Activated CD8-positive, alpha-beta memory T cell treated with anti-CD3 and anti-CD28 coated beads, Interleukin-2, amount 10 ng/mL, durations not matched to agents 7 days and 5 days (primary cell): ENCODE results near the gene AFAP1L1. TPM values are rescaled to one million over a fixed set of nuclear protein-coding genes. Genes with fewer than 3 reads are reported as not detected.

Source experiments
- ATAC-seq: fragments of 150-1000 bp; cut with Tn5 transposase; one replicate; pipeline ENCODE4 v1.10.0; 2021; ENCODE audit warnings: moderate library complexity
- CTCF ChIA-PET: fragments of 350-600 bp; sonication (Branson Sonifier 250); formaldehyde crosslinking; loops from one replicate; lab custom pipeline; 2021; ENCODE audit warnings: antibody characterized with exemption; lab: Charles Lee
- DNase-seq: peaks from one replicate; pipeline ENCODE4 v3.0.0-alpha.2; 2020
- H3K27ac Mint-ChIP-seq: one replicate; pipeline ENCODE4 v1.8.0; 2021; ENCODE audit warnings: mild to moderate bottlenecking, mixed read lengths
- H3K27me3 Mint-ChIP-seq: one replicate; pipeline ENCODE4 v1.8.0; 2021; ENCODE audit warnings: mixed read lengths
- H3K36me3 Mint-ChIP-seq: one replicate; pipeline ENCODE4 v1.8.0; 2021; ENCODE audit warnings: mild to moderate bottlenecking, mixed read lengths
- H3K4me1 Mint-ChIP-seq: one replicate; pipeline ENCODE4 v1.8.0; 2021; ENCODE audit warnings: mixed read lengths
- H3K4me3 Mint-ChIP-seq: one replicate; pipeline ENCODE4 v1.8.0; 2021; ENCODE audit warnings: mild to moderate bottlenecking, moderate library complexity, mixed read lengths
- H3K9me3 Mint-ChIP-seq: one replicate; pipeline ENCODE4 v1.8.0; 2022; ENCODE audit warnings: low read depth, mixed read lengths
- total RNA-seq, 2 experiments: library from RNA; stranded (reverse); gene quantifications; one replicate each; pipeline ENCODE4 v1.2.3, GENCODE V29; 2021

AFAP1L1 gene
- total RNA-seq, 2 experiments from 2014 or later = not detected

GRCh38 chr5:149299451-149300054 lies 27.9 kb downstream of the AFAP1L1 start:
- peaks cover 26% of the 10 kb centered on the region for H3K27me3 Mint-ChIP-seq
- CTCF ChIA-PET = interaction anchor here (1.3 kb wide), 1 partner anchor 16 kb away, joined by 4 read pairs; no protein-coding TSS in a partner anchor
- no peak overlapping the region for H3K4me3 Mint-ChIP-seq
- no peak overlapping the region for H3K27ac Mint-ChIP-seq
- DNase-seq = no peak
- H3K36me3 Mint-ChIP-seq = no peaks in the 10 kb centered on the region
- ATAC-seq = no peak
- no peaks in the 10 kb centered on the region for H3K9me3 Mint-ChIP-seq
- no peaks in the 10 kb centered on the region for H3K4me1 Mint-ChIP-seq

GRCh38 chr5:149300441-149300840 lies 28.8 kb downstream of the AFAP1L1 start:
- Mint-ChIP-seq H3K4me3 (no peak overlapping the region), H3K9me3 (no peaks in the 10 kb centered on the region), H3K27ac (no peak overlapping the region), H3K27me3 (peaks cover 17% of the 10 kb centered on the region), H3K36me3 (no peaks in the 10 kb centered on the region), H3K4me1 (no peaks in the 10 kb centered on the region)
- DNase-seq = no peak
- no peak for ATAC-seq
- CTCF ChIA-PET = no interaction called here

- no peaks in the 10 kb centered on the region for H3K36me3 Mint-ChIP-seq
- no peak overlapping the region for H3K4me3 Mint-ChIP-seq
- DNase-seq (no peak), ATAC-seq (no peak)
- CTCF ChIA-PET = no interaction called here
- no peaks in the 10 kb centered on the region for H3K4me1 Mint-ChIP-seq
- no peaks in the 10 kb centered on the region for H3K9me3 Mint-ChIP-seq
- H3K27me3 Mint-ChIP-seq = peaks cover 15% of the 10 kb centered on the region
- no peak overlapping the region for H3K27ac Mint-ChIP-seq
Observed at GRCh38 chr5:149301049-149301743, 29.5 kb downstream of the AFAP1L1 start.

GRCh38 chr5:149301744-149302380 lies 30.2 kb downstream of the AFAP1L1 start:
- Mint-ChIP-seq H3K27me3 (peaks cover 9% of the 10 kb centered on the region), H3K36me3 (no peaks in the 10 kb centered on the region), H3K27ac (no peak overlapping the region), H3K4me1 (no peaks in the 10 kb centered on the region), H3K4me3 (no peak overlapping the region), H3K9me3 (no peaks in the 10 kb centered on the region)
- DNase-seq (no peak), ATAC-seq (no peak)
- CTCF ChIA-PET = no interaction called here

- peaks cover 9% of the 10 kb centered on the region for H3K27me3 Mint-ChIP-seq
- H3K27ac Mint-ChIP-seq = no peak overlapping the region
- H3K36me3 Mint-ChIP-seq = no peaks in the 10 kb centered on the region
- no peaks in the 10 kb centered on the region for H3K9me3 Mint-ChIP-seq
- no peak for DNase-seq
- CTCF ChIA-PET = no interaction called here
- no peak for ATAC-seq
- no peak overlapping the region for H3K4me3 Mint-ChIP-seq
- no peaks in the 10 kb centered on the region for H3K4me1 Mint-ChIP-seq
Observed at GRCh38 chr5:149302641-149303040, 31.0 kb downstream of the AFAP1L1 start.

GRCh38 chr5:149303210-149303609 lies 31.6 kb downstream of the AFAP1L1 start:
- H3K27me3 Mint-ChIP-seq = peaks cover 9% of the 10 kb centered on the region
- no peaks in the 10 kb centered on the region for H3K9me3 Mint-ChIP-seq
- H3K27ac Mint-ChIP-seq = no peak overlapping the region
- no peaks in the 10 kb centered on the region for H3K4me1 Mint-ChIP-seq
- ATAC-seq (no peak), DNase-seq (no peak)
- CTCF ChIA-PET = no interaction called here
- no peak overlapping the region for H3K4me3 Mint-ChIP-seq
- H3K36me3 Mint-ChIP-seq = no peaks in the 10 kb centered on the region

- Mint-ChIP-seq H3K36me3 (no peaks in the 10 kb centered on the region), H3K27ac (no peak overlapping the region), H3K9me3 (no peaks in the 10 kb centered on the region), H3K4me1 (no peaks in the 10 kb centered on the region), H3K27me3 (peaks cover 8% of the 10 kb centered on the region), H3K4me3 (no peak overlapping the region)
- ATAC-seq (no peak), DNase-seq (no peak)
- CTCF ChIA-PET = interaction anchor here (1.8 kb wide), 1 partner anchor 63 kb away, joined by 4 read pairs; no protein-coding TSS in a partner anchor
Observed at GRCh38 chr5:149304195-149305078, 32.8 kb downstream of the AFAP1L1 start.

- DNase-seq (no peak), ATAC-seq (no peak)
- no peak overlapping the region for H3K4me3 Mint-ChIP-seq
- H3K36me3 Mint-ChIP-seq = no peaks in the 10 kb centered on the region
- CTCF ChIA-PET = interaction anchor here (1.2 to 1.9 kb wide), 4 partner anchors 8 to 133 kb away, joined by 3 to 9 read pairs (median 6); no protein-coding TSS in a partner anchor
- no peaks in the 10 kb centered on the region for H3K27me3 Mint-ChIP-seq
- no peaks in the 10 kb centered on the region for H3K9me3 Mint-ChIP-seq
- no peak overlapping the region for H3K27ac Mint-ChIP-seq
- peaks cover 3% of the 10 kb centered on the region for H3K4me1 Mint-ChIP-seq
Observed at GRCh38 chr5:149309354-149309753, 37.7 kb downstream of the AFAP1L1 start.

GRCh38 chr5:149310488-149310887 lies 38.8 kb downstream of the AFAP1L1 start:
- H3K9me3 Mint-ChIP-seq = no peaks in the 10 kb centered on the region
- H3K4me3 Mint-ChIP-seq = no peak overlapping the region
- CTCF ChIA-PET = interaction anchor here (1.1 to 1.2 kb wide), 2 partner anchors 56 to 61 kb away, joined by 3 read pairs; no protein-coding TSS in a partner anchor
- H3K36me3 Mint-ChIP-seq = no peaks in the 10 kb centered on the region
- H3K27me3 Mint-ChIP-seq = no peaks in the 10 kb centered on the region
- no peak for DNase-seq
- no peak overlapping the region for H3K27ac Mint-ChIP-seq
- ATAC-seq = no peak
- peaks cover 3% of the 10 kb centered on the region for H3K4me1 Mint-ChIP-seq

- H3K9me3 Mint-ChIP-seq = no peaks in the 10 kb centered on the region
- H3K4me1 Mint-ChIP-seq = peaks cover 3% of the 10 kb centered on the region
- H3K27ac Mint-ChIP-seq = no peak overlapping the region
- CTCF ChIA-PET = interaction anchor here (1.1 kb wide), 1 partner anchor 61 kb away, joined by 3 read pairs; no protein-coding TSS in a partner anchor
- ATAC-seq = no peak
- no peak for DNase-seq
- no peaks in the 10 kb centered on the region for H3K36me3 Mint-ChIP-seq
- no peaks in the 10 kb centered on the region for H3K27me3 Mint-ChIP-seq
- no peak overlapping the region for H3K4me3 Mint-ChIP-seq
Observed at GRCh38 chr5:149310947-149311658, 39.4 kb downstream of the AFAP1L1 start.

- Mint-ChIP-seq H3K27me3 (no peaks in the 10 kb centered on the region), H3K27ac (no peak overlapping the region), H3K36me3 (no peaks in the 10 kb centered on the region), H3K4me3 (no peak overlapping the region), H3K4me1 (peaks cover 3% of the 10 kb centered on the region), H3K9me3 (no peaks in the 10 kb centered on the region)
- CTCF ChIA-PET = interaction anchor here (0.8 to 16.9 kb wide), 2 partner anchors 32 to 57 kb away, joined by 3 to 245 read pairs; partner anchors contain the start of gene GRPEL2
- DNase-seq = no peak
- no peak for ATAC-seq
Observed at GRCh38 chr5:149313151-149313841, 41.6 kb downstream of the AFAP1L1 start.

- CTCF ChIA-PET = interaction anchor here (0.7 to 16.9 kb wide), 16 partner anchors 8 to 250 kb away, joined by 3 to 245 read pairs (median 3); partner anchors contain the start of gene IL17B
- no peaks in the 10 kb centered on the region for H3K27me3 Mint-ChIP-seq
- H3K4me3 Mint-ChIP-seq = no peak overlapping the region
- H3K9me3 Mint-ChIP-seq = no peaks in the 10 kb centered on the region
- DNase-seq (no peak), ATAC-seq (no peak)
- H3K27ac Mint-ChIP-seq = no peak overlapping the region
- peaks cover 3% of the 10 kb centered on the region for H3K4me1 Mint-ChIP-seq
- no peaks in the 10 kb centered on the region for H3K36me3 Mint-ChIP-seq
Observed at GRCh38 chr5:149314571-149315111, 43.0 kb downstream of the AFAP1L1 start.
